ENCODE measurements around the gene CIC. TPM values are rescaled to one million over a fixed set of nuclear protein-coding genes. Genes with fewer than 3 reads are reported as not detected.

The CIC gene
- total and polyA plus RNA-seq, 2 of the 13 experiments (the other 11 are each of a cell fraction or from before 2014, with no cell fraction given) = 5.9 to 8.0 TPM

GRCh38 chr19:42281827-42282762 lies 13.0 kb downstream of the CIC start (continued):
- TF ChIP-seq ZNF879 (CRISPR knock-in tag; IDR thresholded peaks at IDR 0.05) (no peak), TRIM22 (IDR thresholded peaks at IDR 0.05) (no peak), ZNF556 (CRISPR knock-in tag; IDR thresholded peaks at IDR 0.05; ENCODE audit: borderline replicate concordance) (peak; percentile 81; the same call in 1 of the 2 replicates), JUN (CRISPR knock-in tag; IDR thresholded peaks at IDR 0.05) (peak; percentile 91), ZBTB10 (CRISPR knock-in tag; IDR thresholded peaks at IDR 0.05; ENCODE audit: borderline replicate concordance) (peak; percentile 78; the same call in 1 of the 2 replicates), TCF12 (IDR thresholded peaks at IDR 0.05) (no peak), TCF12 (CRISPR knock-in tag; IDR thresholded peaks at IDR 0.05) (peak; percentile 47; the same call in 1 of the 2 replicates), KAT7 (CRISPR knock-in tag; IDR thresholded peaks at IDR 0.05; ENCODE audit: borderline replicate concordance) (0 out of 2 replicates have a peak, but pooled peaks have one; percentile 46), PAX8 (CRISPR knock-in tag; IDR thresholded peaks at IDR 0.05; ENCODE audit: borderline replicate concordance) (no peak), HNF1B (CRISPR knock-in tag; IDR thresholded peaks at IDR 0.05) (0 out of 2 replicates have a peak, but pooled peaks have one; percentile 53), SOX6 (IDR thresholded peaks at IDR 0.05) (no peak), SOX6 (CRISPR knock-in tag; IDR thresholded peaks at IDR 0.05) (peak; percentile 41; the same call in 1 of the 2 replicates), GTF3A (CRISPR knock-in tag; conservative IDR thresholded peaks at IDR 0.05) (no peak), ZNF230 (CRISPR knock-in tag; IDR thresholded peaks at IDR 0.05) (peak; percentile 54; the same call in 1 of the 2 replicates), TBX3 (IDR thresholded peaks at IDR 0.05; ENCODE audit: borderline replicate concordance) (no peak), FOXP1 (IDR thresholded peaks at IDR 0.05) (no peak), FOXP1 (CRISPR knock-in tag; IDR thresholded peaks at IDR 0.05) (no peak), SPEN (CRISPR knock-in tag; IDR thresholded peaks at IDR 0.05; ENCODE audit: low read depth) (no peak), TRAFD1 (CRISPR knock-in tag; IDR thresholded peaks at IDR 0.05; ENCODE audit: borderline replicate concordance) (no peak), ZBTB42 (CRISPR knock-in tag; IDR thresholded peaks at IDR 0.05) (0 out of 2 replicates have a peak, but pooled peaks have one; percentile 37), PHF21A (CRISPR knock-in tag; IDR thresholded peaks at IDR 0.05) (peak; percentile 79), NFYC (CRISPR knock-in tag; IDR thresholded peaks at IDR 0.05) (no peak), HNRNPL (IDR thresholded peaks at IDR 0.05; ENCODE audit: low read depth, low read length) (peak; percentile 0; the same call in 1 of the 2 replicates), RFXANK (CRISPR knock-in tag; IDR thresholded peaks at IDR 0.05) (no peak)
